Gastroesophageal sphincter (tissue), 3 donors: ENCODE data around the gene CD7.

Source experiments
- CTCF ChIP-seq, 4 experiments: fragments of 200-600 bp in 2 of 4; fragments of 450-650 bp in 2 of 4; sonication (generic) in 1 of 4; IDR thresholded peaks; one replicate each; pipeline ENCODE4 v1.5.1; 2017 to 2019; ENCODE audit warnings: antibody characterized with exemption in 4 of 4, mild to moderate bottlenecking in 2 of 4, moderate library complexity in 2 of 4
- POLR2A ChIP-seq, 2 donors: fragments of 450-650 bp; IDR thresholded peaks; one replicate each; pipeline ENCODE4 v1.6.1; 2017; ENCODE audit warnings: antibody characterized with exemption in 2 of 2, mild to moderate bottlenecking in 2 of 2, moderate library complexity in 1 of 2
- POLR2AphosphoS5 ChIP-seq: sonication (generic); formaldehyde crosslinking; IDR thresholded peaks from one replicate; pipeline ENCODE4 v1.6.1; 2017; ENCODE audit warnings: antibody characterized with exemption

GRCh38 chr17:82342361-82343079 is 25.1 kb upstream of the CD7 start:
- TF ChIP-seq CTCF (IDR thresholded peaks at IDR 0.05) (no peak), POLR2A (IDR thresholded peaks at IDR 0.05) (no peak), POLR2AphosphoS5 (no peak)
